Neuron (in vitro differentiated cells): Measurements from ENCODE around the gene MAP1B.

Experiments used
- H2AFZ ChIP-seq: one replicate; pipeline ENCODE4 v1.6.1; 2013; ENCODE audit warnings: low read depth, mild to moderate bottlenecking, inconsistent platforms, low read length, moderate library complexity
- H3K27me3 ChIP-seq: one replicate; pipeline ENCODE4 v1.6.1; 2013; ENCODE audit warnings: low read length; ENCODE audit not compliant: insufficient read depth
- H3K36me3 ChIP-seq: one replicate; pipeline ENCODE4 v1.6.1; 2013; ENCODE audit warnings: low read length; ENCODE audit not compliant: insufficient read depth
- H3K4me1 ChIP-seq: one replicate; pipeline ENCODE4 v1.6.1; 2013; ENCODE audit warnings: low read length; ENCODE audit not compliant: insufficient read depth
- H3K4me3 ChIP-seq: 2 replicates; pipeline ENCODE4 v1.5.1; 2013; ENCODE audit warnings: mild to moderate bottlenecking, low read length, moderate library complexity
- H3K9me3 ChIP-seq: one replicate; pipeline ENCODE4 v1.6.1; 2013; ENCODE audit warnings: low read length

Gene MAP1B

DNA sequence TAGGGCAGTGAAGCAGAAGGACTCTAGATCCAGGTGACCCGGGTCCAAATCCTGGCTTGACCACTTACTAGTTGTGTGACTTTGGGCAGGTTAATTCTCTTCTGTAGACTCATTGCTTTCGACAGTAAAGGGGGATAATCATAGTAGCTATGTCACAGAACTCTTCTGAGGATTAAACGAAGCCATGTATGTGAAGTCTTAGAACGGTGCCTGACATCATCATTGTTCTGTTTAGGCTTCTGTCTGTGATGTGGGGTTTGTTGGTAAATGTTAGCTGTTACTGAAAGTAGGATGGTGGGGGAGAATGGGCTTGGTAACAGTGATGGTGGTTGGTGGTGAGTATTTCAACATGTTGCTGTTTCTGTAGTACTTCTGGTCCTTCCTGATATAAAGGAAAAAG is 73.7 kb downstream of the MAP1B start:
- peaks cover 41% of the 10 kb centered on the region for H3K36me3 ChIP-seq
- no peak overlapping the region for H2AFZ ChIP-seq
- H3K4me3 ChIP-seq: peak overlapping the region; percentile 19
- peaks cover 93% of the 10 kb centered on the region for H3K4me1 ChIP-seq
- no peaks in the 10 kb centered on the region for H3K9me3 ChIP-seq
- H3K27me3 ChIP-seq: no peaks in the 10 kb centered on the region

DNA sequence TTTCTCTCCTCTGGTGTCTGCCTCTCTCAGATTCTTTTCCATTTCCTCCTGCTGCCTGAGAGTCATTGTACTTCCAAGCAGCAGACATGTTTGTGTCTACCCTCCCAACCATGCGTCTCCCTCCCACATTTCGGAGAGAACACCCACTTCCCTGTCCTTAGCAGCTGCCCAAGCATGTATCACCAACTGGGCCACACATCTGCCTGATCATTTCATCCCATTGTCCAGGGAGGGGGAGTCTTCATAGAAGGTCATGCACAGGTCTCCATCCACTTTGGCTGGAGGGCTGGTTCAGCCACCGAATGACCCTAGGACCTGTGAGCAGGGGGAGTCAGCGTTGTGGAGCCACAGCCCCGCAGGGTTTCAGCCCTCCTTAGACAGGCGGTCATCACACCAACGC is 75.4 kb downstream of the MAP1B start:
- Histone ChIP-seq H3K36me3 (peaks cover 45% of the 10 kb centered on the region), H3K4me3 (peak overlapping the region; percentile 12), H3K4me1 (peaks cover 84% of the 10 kb centered on the region)

DNA sequence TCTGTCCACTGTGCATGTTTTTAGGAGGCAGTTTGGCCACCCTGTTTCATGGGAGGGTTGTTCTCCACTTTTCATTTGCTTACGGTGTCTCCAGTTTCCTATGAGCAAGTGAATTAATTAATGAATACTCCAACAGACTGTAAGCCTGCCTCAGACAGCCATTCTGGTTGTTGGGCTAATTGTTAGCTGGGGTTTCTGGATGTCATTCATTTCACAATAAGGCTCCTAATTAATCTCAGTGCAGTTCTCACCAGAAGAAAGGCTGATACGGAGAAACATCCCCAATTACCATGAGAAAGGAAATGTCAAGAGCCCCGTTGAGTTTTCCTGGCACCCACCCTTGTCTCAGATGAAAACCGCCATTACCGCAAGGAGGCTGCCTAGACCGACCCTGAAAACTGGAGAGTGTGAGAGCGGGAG is 75.8 kb downstream of the MAP1B start:
- Histone ChIP-seq H3K4me3 (peak overlapping the region; percentile 31), H2AFZ (no peak overlapping the region), H3K9me3 (no peaks in the 10 kb centered on the region), H3K27me3 (no peaks in the 10 kb centered on the region), H3K36me3 (peaks cover 49% of the 10 kb centered on the region), H3K4me1 (peaks cover 85% of the 10 kb centered on the region)

More for the DNA sequence above, 75.4 kb downstream of the MAP1B start:
- Histone ChIP-seq H3K9me3 (no peaks in the 10 kb centered on the region), H3K27me3 (no peaks in the 10 kb centered on the region), H2AFZ (no peak overlapping the region)

DNA sequence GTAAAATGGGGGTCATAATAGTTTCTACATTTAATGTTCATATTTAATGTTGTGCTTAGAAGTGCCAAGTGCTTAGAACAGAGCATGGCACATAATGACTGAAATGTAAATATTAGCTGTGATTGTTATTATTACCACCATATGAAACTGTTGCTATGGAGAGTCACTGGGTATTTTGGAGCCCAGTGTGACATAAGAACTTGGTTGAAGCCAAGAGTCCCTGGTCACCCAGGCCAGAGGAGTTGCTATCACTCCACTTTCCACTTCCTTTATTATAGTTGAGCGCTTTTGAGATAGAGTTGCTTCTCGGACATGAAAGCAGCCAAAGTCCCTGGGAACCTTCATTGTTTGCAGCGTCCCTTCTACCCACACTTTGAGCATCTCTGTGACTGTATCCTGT is 77.1 kb downstream of the MAP1B start:
- peak overlapping the region; percentile 31 for H3K4me3 ChIP-seq
- H2AFZ ChIP-seq: no peak overlapping the region
- peaks cover 62% of the 10 kb centered on the region for H3K36me3 ChIP-seq
- H3K9me3 ChIP-seq: no peaks in the 10 kb centered on the region
- no peaks in the 10 kb centered on the region for H3K27me3 ChIP-seq
- H3K4me1 ChIP-seq: peaks cover 75% of the 10 kb centered on the region

DNA sequence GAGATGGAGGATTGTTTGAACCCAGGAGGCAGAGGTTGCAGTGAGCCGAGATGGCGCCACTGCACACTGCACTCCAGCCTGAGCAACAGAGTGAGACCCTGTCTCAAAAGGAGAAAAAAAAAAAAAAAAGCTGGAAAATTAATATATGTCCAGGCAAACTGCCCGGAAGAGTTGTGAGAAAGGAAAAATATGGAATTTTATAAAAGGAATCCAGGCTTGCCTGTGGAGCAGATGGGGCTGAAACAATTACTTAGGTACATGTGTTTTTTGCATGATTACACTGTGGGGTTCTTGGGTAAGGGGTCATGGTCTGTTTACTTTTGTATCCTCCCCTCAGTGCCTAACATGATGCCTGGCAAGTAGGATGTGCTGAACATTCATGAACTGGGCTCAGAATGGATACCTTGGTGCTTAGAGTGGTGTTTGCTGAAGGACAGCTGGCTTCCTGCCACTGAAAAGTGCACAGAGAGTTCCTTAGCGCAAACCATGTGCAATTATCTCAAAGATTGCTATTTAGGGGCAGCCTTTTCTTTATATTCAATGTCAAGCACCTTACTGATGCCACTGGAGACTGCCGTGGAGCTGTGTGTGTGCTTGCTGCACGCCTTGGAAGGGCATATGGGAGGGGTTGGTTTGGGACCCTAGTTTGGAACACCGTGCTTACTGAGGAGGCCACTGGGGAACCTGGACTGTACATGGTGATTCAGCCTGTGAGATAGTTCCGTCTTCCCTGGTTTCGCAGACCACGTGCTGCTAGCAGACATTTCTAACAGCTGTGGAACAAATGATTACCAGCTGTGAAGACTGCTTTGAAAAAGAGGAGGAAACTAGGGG is 78.4 kb downstream of the MAP1B start:
- Histone ChIP-seq H3K36me3 (peaks cover 72% of the 10 kb centered on the region), H3K27me3 (no peaks in the 10 kb centered on the region), H3K9me3 (no peaks in the 10 kb centered on the region), H3K4me3 (no peak overlapping the region), H3K4me1 (peaks cover 62% of the 10 kb centered on the region), H2AFZ (no peak overlapping the region)

DNA sequence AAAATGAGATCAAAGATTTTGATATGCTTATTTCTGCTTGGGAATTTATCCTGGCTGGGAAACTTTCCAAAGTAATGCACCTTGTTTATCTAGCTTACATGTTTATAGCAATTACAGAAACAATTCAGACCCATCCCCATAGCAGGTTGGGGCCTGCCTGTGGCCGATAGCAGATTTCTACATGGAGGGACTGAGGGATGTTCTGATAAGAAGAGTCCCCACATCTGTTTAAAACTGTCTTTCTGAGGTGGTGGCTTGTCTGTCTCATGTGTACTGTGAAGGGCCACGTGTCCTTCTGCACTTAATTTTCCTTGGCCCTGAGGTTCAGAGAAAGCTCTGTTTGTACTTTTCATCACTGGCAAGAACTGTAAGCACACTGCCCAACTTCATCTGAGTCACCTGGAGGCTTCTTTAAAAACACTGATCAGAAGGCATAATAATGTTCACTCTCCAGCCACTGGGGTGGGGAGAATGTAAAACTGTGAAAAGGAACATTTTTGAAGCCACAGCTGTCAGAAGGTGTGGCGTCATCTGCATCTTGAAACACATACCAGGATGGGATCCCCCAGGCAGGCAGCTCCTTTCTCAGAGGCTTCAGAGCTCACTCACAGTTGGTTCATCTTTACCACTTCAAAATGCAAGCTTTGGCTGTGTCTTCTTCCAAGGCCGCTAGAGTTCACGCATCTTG is 80.3 kb downstream of the MAP1B start:
- H2AFZ ChIP-seq: no peak overlapping the region
- H3K4me1 ChIP-seq: peaks cover 46% of the 10 kb centered on the region
- H3K9me3 ChIP-seq: no peaks in the 10 kb centered on the region
- H3K36me3 ChIP-seq: peaks cover 87% of the 10 kb centered on the region
- no peaks in the 10 kb centered on the region for H3K27me3 ChIP-seq
- H3K4me3 ChIP-seq: no peak overlapping the region

DNA sequence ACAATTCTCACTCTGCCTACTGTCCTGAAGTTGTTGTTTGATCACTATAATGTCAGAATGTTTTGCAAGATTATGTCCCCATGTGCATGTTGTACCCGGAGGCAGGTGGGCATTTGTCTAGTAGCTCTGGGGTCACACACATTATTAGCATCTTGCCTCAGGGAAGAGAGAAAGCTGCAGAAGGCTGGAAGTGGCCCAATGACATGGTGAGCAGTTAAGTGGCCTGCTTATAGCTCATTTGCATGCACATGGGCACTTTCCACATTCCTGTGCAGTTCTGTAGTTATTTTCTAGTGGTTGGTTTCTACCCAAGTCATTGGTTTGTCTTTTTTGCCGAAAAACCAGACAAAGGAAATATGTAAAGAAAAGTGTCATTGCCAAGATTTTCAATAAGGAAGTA is 80.9 kb downstream of the MAP1B start:
- peaks cover 40% of the 10 kb centered on the region for H3K4me1 ChIP-seq
- H2AFZ ChIP-seq: no peak overlapping the region
- no peak overlapping the region for H3K4me3 ChIP-seq
- peaks cover 93% of the 10 kb centered on the region for H3K36me3 ChIP-seq
- H3K27me3 ChIP-seq: no peaks in the 10 kb centered on the region
- H3K9me3 ChIP-seq: no peaks in the 10 kb centered on the region

DNA sequence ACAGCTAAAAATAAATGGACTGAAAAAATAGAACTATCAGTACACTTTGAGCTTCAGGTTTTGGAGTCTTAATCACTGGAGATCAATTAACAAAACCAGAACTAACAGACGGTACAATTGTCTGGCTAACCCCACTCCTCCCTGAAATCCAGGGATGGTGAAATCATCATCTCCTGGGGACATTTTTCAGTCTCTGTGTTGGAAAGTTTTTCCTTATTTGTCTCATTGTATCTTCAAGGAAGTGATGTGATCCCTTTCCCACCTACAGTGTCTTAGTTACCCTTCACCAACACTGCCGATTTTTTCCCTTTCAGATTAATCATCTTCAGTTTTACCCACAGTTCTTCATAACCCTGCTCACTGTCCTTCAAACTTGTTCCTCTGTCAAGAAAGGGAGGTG is 81.9 kb downstream of the MAP1B start:
- Histone ChIP-seq H2AFZ (no peak overlapping the region), H3K9me3 (no peaks in the 10 kb centered on the region), H3K36me3 (peaks cover 100% of the 10 kb centered on the region), H3K4me1 (peaks cover 31% of the 10 kb centered on the region), H3K27me3 (no peaks in the 10 kb centered on the region), H3K4me3 (no peak overlapping the region)

DNA sequence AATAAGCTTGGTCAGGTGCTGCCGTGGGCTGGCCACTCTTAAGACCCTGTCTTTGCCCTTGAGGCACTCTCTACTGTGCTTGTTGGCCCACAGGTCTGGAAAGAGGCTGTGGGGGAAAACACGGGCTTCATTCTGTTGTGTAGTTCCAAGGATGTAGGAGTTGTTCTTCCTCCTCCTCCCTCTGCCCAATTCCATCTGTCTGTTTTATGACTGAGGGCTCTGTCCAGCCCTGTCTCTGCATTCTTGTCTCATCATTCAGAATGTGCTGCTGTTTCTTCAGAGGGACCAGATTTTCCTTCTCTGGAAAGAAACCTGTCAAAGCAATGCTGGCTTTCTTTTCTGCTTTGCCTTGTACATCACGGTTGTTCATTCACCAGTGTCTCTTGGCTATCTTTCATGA is 84.1 kb downstream of the MAP1B start:
- Histone ChIP-seq H2AFZ (no peak overlapping the region), H3K4me1 (peaks cover 11% of the 10 kb centered on the region), H3K4me3 (no peak overlapping the region), H3K27me3 (no peaks in the 10 kb centered on the region), H3K9me3 (peaks cover 8% of the 10 kb centered on the region), H3K36me3 (peaks cover 100% of the 10 kb centered on the region)

DNA sequence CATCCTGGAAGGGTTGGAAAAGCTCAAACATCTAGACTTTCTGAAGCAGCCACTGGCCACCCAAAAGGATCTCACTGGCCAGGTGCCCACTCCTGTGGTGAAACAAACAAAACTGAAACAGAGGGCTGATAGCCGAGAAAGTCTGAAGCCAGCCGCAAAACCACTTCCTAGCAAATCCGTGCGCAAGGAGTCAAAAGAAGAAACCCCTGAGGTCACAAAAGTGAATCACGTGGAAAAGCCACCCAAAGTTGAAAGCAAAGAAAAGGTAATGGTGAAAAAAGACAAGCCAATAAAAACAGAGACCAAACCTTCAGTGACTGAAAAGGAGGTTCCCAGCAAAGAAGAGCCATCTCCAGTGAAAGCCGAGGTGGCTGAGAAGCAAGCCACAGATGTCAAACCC is 87.6 kb downstream of the MAP1B start:
- no peak overlapping the region for H2AFZ ChIP-seq
- H3K36me3 ChIP-seq: peaks cover 100% of the 10 kb centered on the region
- no peak overlapping the region for H3K4me3 ChIP-seq
- H3K9me3 ChIP-seq: peaks cover 13% of the 10 kb centered on the region
- no peaks in the 10 kb centered on the region for H3K27me3 ChIP-seq
- peaks cover 2% of the 10 kb centered on the region for H3K4me1 ChIP-seq

DNA sequence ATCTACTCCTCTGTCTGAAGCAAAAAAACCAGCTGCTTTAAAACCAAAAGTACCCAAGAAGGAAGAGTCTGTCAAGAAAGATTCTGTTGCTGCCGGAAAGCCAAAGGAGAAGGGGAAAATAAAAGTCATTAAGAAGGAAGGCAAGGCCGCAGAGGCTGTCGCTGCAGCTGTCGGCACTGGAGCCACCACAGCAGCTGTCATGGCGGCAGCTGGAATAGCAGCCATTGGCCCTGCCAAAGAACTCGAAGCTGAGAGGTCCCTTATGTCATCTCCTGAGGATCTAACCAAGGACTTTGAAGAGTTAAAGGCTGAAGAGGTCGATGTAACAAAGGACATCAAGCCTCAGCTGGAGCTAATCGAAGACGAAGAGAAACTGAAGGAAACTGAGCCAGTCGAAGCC is 88.3 kb downstream of the MAP1B start:
- Histone ChIP-seq H3K36me3 (peaks cover 100% of the 10 kb centered on the region), H3K27me3 (no peaks in the 10 kb centered on the region), H3K4me3 (no peak overlapping the region), H3K9me3 (peaks cover 13% of the 10 kb centered on the region), H2AFZ (no peak overlapping the region), H3K4me1 (peaks cover 2% of the 10 kb centered on the region)

DNA sequence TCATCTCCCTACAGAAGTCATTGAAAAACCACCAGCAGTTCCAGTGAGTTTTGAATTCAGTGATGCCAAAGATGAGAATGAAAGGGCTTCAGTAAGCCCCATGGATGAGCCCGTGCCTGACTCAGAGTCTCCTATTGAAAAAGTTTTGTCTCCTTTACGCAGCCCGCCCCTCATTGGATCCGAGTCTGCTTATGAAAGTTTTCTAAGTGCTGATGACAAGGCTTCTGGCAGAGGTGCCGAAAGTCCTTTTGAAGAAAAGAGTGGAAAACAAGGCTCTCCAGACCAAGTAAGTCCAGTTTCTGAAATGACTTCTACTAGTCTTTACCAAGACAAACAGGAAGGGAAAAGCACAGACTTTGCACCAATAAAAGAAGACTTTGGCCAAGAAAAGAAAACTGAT is 90.1 kb downstream of the MAP1B start:
- no peaks in the 10 kb centered on the region for H3K27me3 ChIP-seq
- H2AFZ ChIP-seq: no peak overlapping the region
- H3K4me1 ChIP-seq: no peaks in the 10 kb centered on the region
- no peak overlapping the region for H3K4me3 ChIP-seq
- peaks cover 13% of the 10 kb centered on the region for H3K9me3 ChIP-seq
- H3K36me3 ChIP-seq: peaks cover 99% of the 10 kb centered on the region

DNA sequence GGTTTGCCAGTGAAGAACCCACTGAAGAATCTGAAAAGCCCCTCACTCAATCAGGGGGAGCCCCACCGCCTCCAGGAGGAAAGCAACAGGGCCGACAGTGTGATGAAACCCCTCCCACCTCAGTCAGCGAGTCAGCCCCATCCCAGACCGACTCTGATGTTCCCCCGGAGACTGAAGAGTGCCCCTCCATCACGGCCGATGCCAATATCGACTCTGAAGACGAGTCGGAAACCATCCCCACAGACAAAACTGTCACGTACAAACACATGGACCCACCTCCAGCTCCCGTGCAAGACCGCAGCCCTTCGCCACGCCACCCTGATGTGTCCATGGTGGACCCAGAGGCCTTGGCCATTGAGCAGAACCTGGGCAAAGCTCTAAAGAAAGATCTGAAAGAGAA is 92.4 kb downstream of the MAP1B start:
- H3K4me3 ChIP-seq: no peak overlapping the region
- peaks cover 10% of the 10 kb centered on the region for H3K9me3 ChIP-seq
- no peak overlapping the region for H2AFZ ChIP-seq
- no peaks in the 10 kb centered on the region for H3K4me1 ChIP-seq
- H3K36me3 ChIP-seq: peaks cover 99% of the 10 kb centered on the region
- no peaks in the 10 kb centered on the region for H3K27me3 ChIP-seq
